ENCODE measurements around the gene GSTP1.
"Not testable (repeated sequence)": the region's sequence is repeated elsewhere in the genome, so short reads cannot be mapped to it uniquely, and the experiment has no call there.

Gene GSTP1

GRCh38 chr11:67583247-67584204 lies at the start of gene GSTP1:
Gene GSTP1, plus strand, starts transcription at chr11:67583812. Its CDS starts 32 bp downstream, at chr11:67583844.
- no peak for DNase-seq

GRCh38 chr11:67534070-67534679 lies 49.4 kb upstream of the GSTP1 start:
- no peak for DNase-seq

GRCh38 chr11:67535561-67535960 lies 48.1 kb upstream of the GSTP1 start:
- DNase-seq, result no peak

- no peak for DNase-seq
Observed at GRCh38 chr11:67538306-67538705, 45.3 kb upstream of the GSTP1 start.

GRCh38 chr11:67538823-67539505 lies 44.6 kb upstream of the GSTP1 start:
- no peak for DNase-seq

- no peak for DNase-seq
Observed at GRCh38 chr11:67539550-67539949, 44.1 kb upstream of the GSTP1 start.

- DNase-seq, result no peak
Observed at GRCh38 chr11:67541198-67541597, 42.4 kb upstream of the GSTP1 start.

GRCh38 chr11:67542169-67542568 lies 41.4 kb upstream of the GSTP1 start:
- DNase-seq, result no peak

- no peak for DNase-seq
Observed at GRCh38 chr11:67542971-67543370, 40.6 kb upstream of the GSTP1 start.

- no peak for DNase-seq
Observed at GRCh38 chr11:67543585-67543984, 40.0 kb upstream of the GSTP1 start.

- DNase-seq, result no peak
Observed at GRCh38 chr11:67544616-67545242, 38.9 kb upstream of the GSTP1 start.

- no peak for DNase-seq
Observed at GRCh38 chr11:67545280-67545679, 38.3 kb upstream of the GSTP1 start.

GRCh38 chr11:67548112-67548511 lies 35.5 kb upstream of the GSTP1 start:
- DNase-seq, result not testable (repeated sequence)

GRCh38 chr11:67548555-67549110 lies 35.0 kb upstream of the GSTP1 start:
- no peak for DNase-seq

- no peak for DNase-seq
Observed at GRCh38 chr11:67551127-67551526, 32.5 kb upstream of the GSTP1 start.

- DNase-seq, result not testable (repeated sequence)
Observed at GRCh38 chr11:67551697-67552096, 31.9 kb upstream of the GSTP1 start.

GRCh38 chr11:67556244-67556643 lies 27.4 kb upstream of the GSTP1 start:
- no peak for DNase-seq

- no peak for DNase-seq
Observed at GRCh38 chr11:67558084-67558772, 25.4 kb upstream of the GSTP1 start.

GRCh38 chr11:67561971-67562619 lies 21.5 kb upstream of the GSTP1 start:
- no peak for DNase-seq

GRCh38 chr11:67562963-67563704 lies 20.5 kb upstream of the GSTP1 start:
- DNase-seq, result no peak

GRCh38 chr11:67563705-67564114 lies 19.9 kb upstream of the GSTP1 start:
- not testable (repeated sequence) for DNase-seq

All from NCI-H187 treated with DMSO at 0.1 percent for 48 hours (cell line).